Mammary epithelial cell (primary cell): ENCODE data around the gene ATP5IF1.

Experiments
- EZH2 ChIP-seq: IDR thresholded peaks from 2 replicates; pipeline ENCODE4 v1.6.1; 2012; ENCODE audit warnings: low read length, inconsistent platforms, borderline replicate concordance
- TF ChIP-seq, protein P1 (sequence below), 2 donors: IDR thresholded peaks in 1 of 2; conservative IDR thresholded peaks in 1 of 2; 2 replicates each; pipeline ENCODE4 v1.5.1; 2011 to 2012; ENCODE audit warnings: inconsistent platforms in 2 of 2, low read length in 2 of 2, mild to moderate bottlenecking in 2 of 2, control low read depth in 1 of 2, low read depth in 1 of 2; ENCODE audit not compliant: insufficient read depth in 1 of 2; ENCODE audit errors: extremely low read depth in 1 of 2

DNA sequence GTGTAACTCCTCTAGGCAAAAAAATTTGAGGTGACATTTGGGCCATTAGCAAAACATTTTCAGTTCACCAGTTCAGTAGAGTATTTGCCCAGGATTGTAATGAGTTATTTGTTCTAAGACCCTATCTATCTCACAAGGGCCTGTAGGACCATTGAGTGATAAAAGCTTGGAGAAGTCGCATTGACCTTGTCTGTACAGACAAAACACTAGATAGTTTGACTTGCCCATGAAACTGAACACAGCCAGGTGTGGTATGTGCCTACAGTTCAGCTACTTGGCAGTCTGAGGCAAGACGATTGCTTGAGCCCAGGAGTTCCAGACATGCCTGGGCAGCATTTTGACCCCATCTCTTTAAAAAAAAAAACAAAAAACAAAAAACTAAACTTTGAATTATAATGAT lies 3.1 kb downstream of the ATP5IF1 start:
- TF ChIP-seq, protein P1, sequence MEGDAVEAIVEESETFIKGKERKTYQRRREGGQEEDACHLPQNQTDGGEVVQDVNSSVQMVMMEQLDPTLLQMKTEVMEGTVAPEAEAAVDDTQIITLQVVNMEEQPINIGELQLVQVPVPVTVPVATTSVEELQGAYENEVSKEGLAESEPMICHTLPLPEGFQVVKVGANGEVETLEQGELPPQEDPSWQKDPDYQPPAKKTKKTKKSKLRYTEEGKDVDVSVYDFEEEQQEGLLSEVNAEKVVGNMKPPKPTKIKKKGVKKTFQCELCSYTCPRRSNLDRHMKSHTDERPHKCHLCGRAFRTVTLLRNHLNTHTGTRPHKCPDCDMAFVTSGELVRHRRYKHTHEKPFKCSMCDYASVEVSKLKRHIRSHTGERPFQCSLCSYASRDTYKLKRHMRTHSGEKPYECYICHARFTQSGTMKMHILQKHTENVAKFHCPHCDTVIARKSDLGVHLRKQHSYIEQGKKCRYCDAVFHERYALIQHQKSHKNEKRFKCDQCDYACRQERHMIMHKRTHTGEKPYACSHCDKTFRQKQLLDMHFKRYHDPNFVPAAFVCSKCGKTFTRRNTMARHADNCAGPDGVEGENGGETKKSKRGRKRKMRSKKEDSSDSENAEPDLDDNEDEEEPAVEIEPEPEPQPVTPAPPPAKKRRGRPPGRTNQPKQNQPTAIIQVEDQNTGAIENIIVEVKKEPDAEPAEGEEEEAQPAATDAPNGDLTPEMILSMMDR (conservative IDR thresholded peaks at IDR 0.05 in 1 of 2, IDR thresholded peaks at IDR 0.05 in 1 of 2; ENCODE audit: extremely low read depth in 1 of 2, insufficient read depth in 1 of 2, low read depth in 1 of 2, low read length in 2 of 2), result no peak
- TF ChIP-seq EZH2, result no peak
